ENCODE data around the gene ATP8B3. TPM values are rescaled to one million over a fixed set of nuclear protein-coding genes. Genes with fewer than 3 reads are reported as not detected.

Gene ATP8B3
- total and polyA plus RNA-seq, 9 of the 15 experiments (the other 6 are each of a cell fraction or from before 2014, with no cell fraction given) = 1.2 to 12.3 (median 3.8) TPM

DNA sequence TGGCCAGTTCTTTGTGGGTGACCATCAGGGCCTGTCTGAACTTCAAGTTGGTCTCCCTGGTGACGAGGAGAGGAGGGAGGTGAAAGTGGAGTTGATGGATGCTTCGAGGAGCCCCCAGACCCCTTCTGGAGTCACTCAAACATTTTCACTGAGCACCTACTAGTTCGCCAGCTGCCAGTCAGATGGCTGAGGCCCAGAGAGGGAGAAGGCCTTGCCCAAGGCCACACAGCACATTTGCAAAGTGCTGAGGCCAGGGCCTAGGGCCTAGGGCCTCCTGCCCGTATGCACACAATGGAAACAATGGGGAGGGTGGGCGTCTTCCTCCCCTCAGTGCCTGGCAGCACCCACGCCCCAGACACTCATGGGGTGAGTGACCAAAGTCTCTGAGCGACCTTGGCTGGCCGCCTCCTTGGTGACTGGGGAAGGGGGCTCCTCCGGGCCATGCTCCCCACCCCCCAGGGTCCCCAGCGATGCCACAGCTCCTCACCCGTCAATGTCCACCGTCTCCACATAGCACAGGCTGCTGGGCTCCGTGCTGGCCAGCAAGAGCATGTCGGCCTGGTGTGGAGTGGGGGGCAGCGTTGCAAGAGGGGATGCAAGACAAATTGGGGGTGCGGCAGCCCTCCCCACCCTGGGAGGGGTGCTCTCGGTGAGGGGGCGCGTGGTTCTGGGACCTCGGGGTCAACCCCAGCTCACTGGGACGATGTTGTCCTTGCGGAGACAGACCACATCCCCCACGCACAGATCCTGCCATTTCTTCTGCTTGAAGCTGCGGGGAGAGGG is 6.5 kb downstream of the ATP8B3 start:
- TF ChIP-seq TBP (optimal IDR thresholded peaks at IDR 0.05; ENCODE audit: low read depth, low read length) = no peak
- no peak for TF ChIP-seq LARP7 (IDR thresholded peaks at IDR 0.05)
- no peak for TF ChIP-seq NR1H2 (CRISPR knock-in tag; IDR thresholded peaks at IDR 0.05)
- peak; percentile 36 for TF ChIP-seq ZFP36 (IDR thresholded peaks at IDR 0.05; ENCODE audit: low read depth, low read length, partially characterized antibody)
- H3K4me1 ChIP-seq (replicated peaks in 1 of 2; ENCODE audit: control insufficient read depth in 2 of 2, insufficient read depth in 2 of 2, low read length in 2 of 2) = peaks cover 0 to 43% of the 10 kb centered on the region in 2 experiments; a peak in 2 of 5 replicates
- H3K9ac ChIP-seq (ENCODE audit: insufficient read depth in 1 of 2, low read depth in 2 of 2, low read length in 2 of 2) = no peak overlapping the region
- H3K9me1 ChIP-seq (ENCODE audit: control insufficient read depth, insufficient read depth, low read length) = no peaks in the 10 kb centered on the region
- no peaks in the 10 kb centered on the region for H3K79me2 ChIP-seq (ENCODE audit: control insufficient read depth, insufficient read depth, low read length)
- POLR2A ChIA-PET = interaction anchor here (0.6 to 1.0 kb wide), 2 partner anchors 38 to 59 kb away, joined by 3 read pairs; no protein-coding TSS in a partner anchor
- H3K27ac ChIP-seq (ENCODE audit: extremely low read depth, low read depth, low read length) = no peak overlapping the region
- no peaks in the 10 kb centered on the region for H4K20me1 ChIP-seq (replicated peaks; ENCODE audit: control insufficient read depth, insufficient read depth, low read length)
- in situ Hi-C loops (cut with MboI) (no loop called here), intact Hi-C loops (cut with micrococcal nuclease) (no loop called here)
- H3K4me2 ChIP-seq (ENCODE audit: insufficient read depth, low read length) = no peak overlapping the region
- H3K4me3 ChIP-seq = no peak overlapping the region
- no TSS peak for BruUV-seq (replicated peaks)
- DNase-seq (ENCODE audit: extremely low read depth in 1 of 4, low spot score in 3 of 4) = no peak
- CTCF ChIA-PET (ENCODE audit: low intra/inter-chr PET ratio) = no interaction called here
- ATAC-seq = no peak
- FAIRE-seq = no peak
- H2AFZ ChIP-seq (ENCODE audit: low read depth, low read length) = no peak overlapping the region
- no peaks in the 10 kb centered on the region for H3K9me3 ChIP-seq (replicated peaks; ENCODE audit: control insufficient read depth, insufficient read depth, low read depth, low read length)
- 87% methylated on average over 20 of the region's 24 CpGs for WGBS (ENCODE audit: insufficient coverage, low coverage, missing lambda C conversion rate)
- no peaks in the 10 kb centered on the region for H3K27me3 ChIP-seq (ENCODE audit: control insufficient read depth in 2 of 2, insufficient read depth in 2 of 2, low read length in 2 of 2)
- H3K36me3 ChIP-seq (ENCODE audit: control insufficient read depth, insufficient read depth, low read length) = 0 out of 3 replicates have a peak, but pooled peaks cover 3% of the 10 kb centered on the region

DNA sequence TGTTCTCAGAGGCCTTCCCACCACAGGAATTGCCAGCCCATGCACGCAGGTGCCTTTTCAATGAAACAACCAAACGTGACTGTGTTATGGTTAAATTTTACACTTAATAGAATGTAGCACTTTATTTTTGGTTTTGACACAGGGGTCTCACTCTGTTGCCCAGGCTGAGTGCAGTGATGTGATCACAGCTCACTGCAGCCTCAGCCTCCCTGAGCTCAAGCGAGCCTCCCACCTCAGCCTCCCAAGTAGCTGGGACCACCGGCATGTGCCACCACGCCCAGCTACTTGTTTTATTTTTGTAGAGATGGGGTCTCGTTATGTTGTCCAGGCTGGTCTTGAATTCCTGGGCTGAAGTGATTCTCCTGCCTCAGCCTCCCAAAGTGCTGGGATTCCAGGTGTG is 7.2 kb downstream of the ATP8B3 start:
- intact Hi-C loops (cut with micrococcal nuclease) (no loop called here), in situ Hi-C loops (cut with MboI) (no loop called here)
- FAIRE-seq (no peak), DNase-seq (ENCODE audit: extremely low read depth in 1 of 4, low spot score in 3 of 4) (no peak), ATAC-seq (no peak)
- Histone ChIP-seq H3K27me3 (ENCODE audit: control insufficient read depth in 2 of 2, insufficient read depth in 2 of 2, low read length in 2 of 2) (no peaks in the 10 kb centered on the region), H3K4me3 (no peak overlapping the region), H3K4me2 (ENCODE audit: insufficient read depth, low read length) (no peak overlapping the region), H3K4me1 (replicated peaks in 1 of 2; ENCODE audit: control insufficient read depth in 2 of 2, insufficient read depth in 2 of 2, low read length in 2 of 2) (peaks cover 0 to 42% of the 10 kb centered on the region in 2 experiments; a peak in 2 of 5 replicates), H3K9me1 (ENCODE audit: control insufficient read depth, insufficient read depth, low read length) (no peaks in the 10 kb centered on the region), H3K79me2 (ENCODE audit: control insufficient read depth, insufficient read depth, low read length) (no peaks in the 10 kb centered on the region), H3K9me3 (replicated peaks; ENCODE audit: control insufficient read depth, insufficient read depth, low read depth, low read length) (no peaks in the 10 kb centered on the region), H3K27ac (ENCODE audit: extremely low read depth, low read depth, low read length) (no peak overlapping the region), H4K20me1 (replicated peaks; ENCODE audit: control insufficient read depth, insufficient read depth, low read length) (no peaks in the 10 kb centered on the region), H3K9ac (ENCODE audit: insufficient read depth in 1 of 2, low read depth in 2 of 2, low read length in 2 of 2) (no peak overlapping the region), H3K36me3 (ENCODE audit: control insufficient read depth, insufficient read depth, low read length) (peaks cover 6% of the 10 kb centered on the region; the same call in 1 of the 3 replicates), H2AFZ (ENCODE audit: low read depth, low read length) (no peak overlapping the region)
- ChIA-PET CTCF (ENCODE audit: low intra/inter-chr PET ratio) (no interaction called here), POLR2A (no interaction called here)
- no TSS peak for BruUV-seq (replicated peaks)
- WGBS (ENCODE audit: insufficient coverage, low coverage, missing lambda C conversion rate) = 89% methylated on average over 6 of the region's 6 CpGs
- TF ChIP-seq ZNF121 (CRISPR knock-in tag; conservative IDR thresholded peaks at IDR 0.05) (peak; percentile 87), STAT5B (CRISPR knock-in tag; IDR thresholded peaks at IDR 0.05) (no peak)
